ENCODE measurements around the gene SH3RF3. TPM values are rescaled to one million over a fixed set of nuclear protein-coding genes. Genes with fewer than 3 reads are reported as not detected.

The SH3RF3 gene
- total RNA-seq, 1 experiment from 2014 or later, result not detected

DNA sequence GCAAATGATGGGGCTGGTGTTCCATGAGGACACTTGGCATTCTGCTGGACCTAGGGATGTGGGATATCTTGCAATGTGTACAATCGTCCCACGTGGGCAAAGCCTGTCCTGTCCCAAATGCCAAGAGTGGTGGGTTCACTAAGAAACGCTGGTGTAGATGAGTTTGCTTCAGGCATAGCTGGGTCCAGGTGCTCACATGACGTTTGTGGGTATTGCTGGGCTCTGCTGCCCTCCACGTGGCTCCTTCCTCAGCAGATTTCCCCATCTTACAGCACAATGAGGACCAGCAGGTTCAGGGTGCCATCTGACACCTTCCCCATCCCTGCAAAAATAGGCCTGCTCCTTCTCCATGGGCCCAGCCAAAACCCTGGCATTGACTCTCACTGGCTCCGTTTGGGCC, 378.8 kb downstream of the SH3RF3 start:
- Histone ChIP-seq H3K27ac (ENCODE audit: low read depth, low read length) (no peak overlapping the region), H3K4me1 (ENCODE audit: control insufficient read depth in 1 of 2, insufficient read depth in 2 of 2, low read length in 2 of 2) (no peaks in the 10 kb centered on the region), H3K4me3 (replicated peaks in 1 of 2; ENCODE audit: low read depth in 1 of 2, low read length in 2 of 2) (no peak overlapping the region), H3K79me2 (ENCODE audit: insufficient read depth, low read length) (no peaks in the 10 kb centered on the region), H3K36me3 (ENCODE audit: control insufficient read depth in 1 of 2, insufficient read depth in 2 of 2, low read length in 2 of 2) (no peaks in the 10 kb centered on the region), H2AFZ (ENCODE audit: low read depth, low read length, poor library complexity, severe bottlenecking) (no peak overlapping the region), H3K27me3 (ENCODE audit: insufficient read depth, low read length) (no peaks in the 10 kb centered on the region), H4K20me1 (ENCODE audit: insufficient read depth) (no peaks in the 10 kb centered on the region), H3K9ac (ENCODE audit: low read length) (no peak overlapping the region), H3K4me2 (ENCODE audit: low read length) (no peak overlapping the region), H3K9me3 (ENCODE audit: control insufficient read depth in 1 of 2, insufficient read depth in 1 of 2, low read depth in 1 of 2, low read length in 2 of 2) (no peaks in the 10 kb centered on the region), H3K9me2 (ENCODE audit: insufficient read depth) (no peaks in the 10 kb centered on the region)
- DNase-seq (ENCODE audit: low read depth, low spot score) (no peak), ATAC-seq (no peak)
- RAD21 ChIA-PET (ENCODE audit: low non-redundant PET in 1 of 2, low total read pairs in 2 of 2, uncharacterized antibody in 2 of 2, unreplicated experiment in 2 of 2), result no interaction called here
- TF ChIP-seq ZFX (IDR thresholded peaks at IDR 0.05) (no peak), EZH2phosphoT487 (IDR thresholded peaks at IDR 0.05; ENCODE audit: borderline replicate concordance) (no peak), EZH2 (IDR thresholded peaks at IDR 0.05) (no peak), EGR1 (IDR thresholded peaks at IDR 0.05; ENCODE audit: low read depth) (no peak), SIN3A (IDR thresholded peaks at IDR 0.05; ENCODE audit: low read depth) (no peak), RAD21 (IDR thresholded peaks at IDR 0.05; ENCODE audit: low read depth) (no peak), FOSL1 (IDR thresholded peaks at IDR 0.05; ENCODE audit: low read depth) (no peak), CBX3 (IDR thresholded peaks at IDR 0.05; ENCODE audit: low read depth) (no peak), ZNF274 (IDR thresholded peaks at IDR 0.05; ENCODE audit: low read depth, low read length) (no peak), ELF1 (IDR thresholded peaks at IDR 0.05; ENCODE audit: borderline replicate concordance, low read depth) (no peak)
- TF ChIP-seq, protein P1, sequence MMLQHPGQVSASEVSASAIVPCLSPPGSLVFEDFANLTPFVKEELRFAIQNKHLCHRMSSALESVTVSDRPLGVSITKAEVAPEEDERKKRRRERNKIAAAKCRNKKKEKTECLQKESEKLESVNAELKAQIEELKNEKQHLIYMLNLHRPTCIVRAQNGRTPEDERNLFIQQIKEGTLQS (IDR thresholded peaks at IDR 0.05), result no peak
- TF ChIP-seq, protein P2, sequence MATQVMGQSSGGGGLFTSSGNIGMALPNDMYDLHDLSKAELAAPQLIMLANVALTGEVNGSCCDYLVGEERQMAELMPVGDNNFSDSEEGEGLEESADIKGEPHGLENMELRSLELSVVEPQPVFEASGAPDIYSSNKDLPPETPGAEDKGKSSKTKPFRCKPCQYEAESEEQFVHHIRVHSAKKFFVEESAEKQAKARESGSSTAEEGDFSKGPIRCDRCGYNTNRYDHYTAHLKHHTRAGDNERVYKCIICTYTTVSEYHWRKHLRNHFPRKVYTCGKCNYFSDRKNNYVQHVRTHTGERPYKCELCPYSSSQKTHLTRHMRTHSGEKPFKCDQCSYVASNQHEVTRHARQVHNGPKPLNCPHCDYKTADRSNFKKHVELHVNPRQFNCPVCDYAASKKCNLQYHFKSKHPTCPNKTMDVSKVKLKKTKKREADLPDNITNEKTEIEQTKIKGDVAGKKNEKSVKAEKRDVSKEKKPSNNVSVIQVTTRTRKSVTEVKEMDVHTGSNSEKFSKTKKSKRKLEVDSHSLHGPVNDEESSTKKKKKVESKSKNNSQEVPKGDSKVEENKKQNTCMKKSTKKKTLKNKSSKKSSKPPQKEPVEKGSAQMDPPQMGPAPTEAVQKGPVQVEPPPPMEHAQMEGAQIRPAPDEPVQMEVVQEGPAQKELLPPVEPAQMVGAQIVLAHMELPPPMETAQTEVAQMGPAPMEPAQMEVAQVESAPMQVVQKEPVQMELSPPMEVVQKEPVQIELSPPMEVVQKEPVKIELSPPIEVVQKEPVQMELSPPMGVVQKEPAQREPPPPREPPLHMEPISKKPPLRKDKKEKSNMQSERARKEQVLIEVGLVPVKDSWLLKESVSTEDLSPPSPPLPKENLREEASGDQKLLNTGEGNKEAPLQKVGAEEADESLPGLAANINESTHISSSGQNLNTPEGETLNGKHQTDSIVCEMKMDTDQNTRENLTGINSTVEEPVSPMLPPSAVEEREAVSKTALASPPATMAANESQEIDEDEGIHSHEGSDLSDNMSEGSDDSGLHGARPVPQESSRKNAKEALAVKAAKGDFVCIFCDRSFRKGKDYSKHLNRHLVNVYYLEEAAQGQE (IDR thresholded peaks at IDR 0.05; ENCODE audit: low read depth), result no peak
- TF ChIP-seq, protein P3, sequence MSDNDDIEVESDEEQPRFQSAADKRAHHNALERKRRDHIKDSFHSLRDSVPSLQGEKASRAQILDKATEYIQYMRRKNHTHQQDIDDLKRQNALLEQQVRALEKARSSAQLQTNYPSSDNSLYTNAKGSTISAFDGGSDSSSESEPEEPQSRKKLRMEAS (IDR thresholded peaks at IDR 0.05), result no peak
- BruUV-seq (replicated peaks), result no TSS peak
- intact Hi-C loops (cut with micrococcal nuclease), result no loop called here
- CTCF ChIA-PET, result no interaction called here
- POLR2A ChIA-PET, result no interaction called here

All from HCT116 (cell line).